Gastroesophageal sphincter (tissue), 4 donors: ENCODE data around the gene XXYLT1. TPM values are rescaled to one million over a fixed set of nuclear protein-coding genes. Genes with fewer than 3 reads are reported as not detected.
"Not testable (repeated sequence)": the region's sequence is repeated elsewhere in the genome, so short reads cannot be mapped to it uniquely, and the experiment has no call there.

ENCODE experiments used
- ATAC-seq: fragments of 150-250 bp; one replicate; pipeline ENCODE4 v1.9.1; 2016; ENCODE audit warnings: mild to moderate bottlenecking, moderate library complexity
- H3K27ac ChIP-seq, 4 donors: fragments of 200-600 bp; sonication (generic) in 3 of 4; 1 replicate in 3 of 4; 2 replicates in 1 of 4; pipeline ENCODE4 v1.5.1; 2016 to 2019
- H3K27me3 ChIP-seq: fragments of 200-600 bp; sonication (generic); one replicate; pipeline ENCODE4 v1.5.1; 2019
- H3K36me3 ChIP-seq, 2 donors: fragments of 200-600 bp; sonication (generic); one replicate each; pipeline ENCODE4 v1.5.1; 2019; ENCODE audit warnings: control low read depth in 1 of 2
- H3K4me1 ChIP-seq, 3 donors: fragments of 200-600 bp; sonication (generic); 1 replicate in 2 of 3; 2 replicates in 1 of 3; pipeline ENCODE4 v1.5.1; 2016 to 2019; ENCODE audit warnings: control low read depth in 2 of 3
- H3K4me3 ChIP-seq, 2 donors: fragments of 200-600 bp; sonication (generic); one replicate each; pipeline ENCODE4 v1.5.1; 2019; ENCODE audit warnings: mild to moderate bottlenecking in 1 of 2, moderate library complexity in 1 of 2
- H3K9me3 ChIP-seq, 3 donors: fragments of 200-600 bp; sonication (generic); one replicate each; pipeline ENCODE4 v1.5.1; 2017 to 2019; ENCODE audit warnings: control low read depth in 2 of 3
- EP300 ChIP-seq: sonication (generic); formaldehyde crosslinking; IDR thresholded peaks from one replicate; pipeline ENCODE4 v1.6.1; 2017; ENCODE audit warnings: antibody characterized with exemption, mild to moderate bottlenecking
- POLR2A ChIP-seq, 2 donors: fragments of 450-650 bp; IDR thresholded peaks; one replicate each; pipeline ENCODE4 v1.6.1; 2017; ENCODE audit warnings: antibody characterized with exemption in 2 of 2, mild to moderate bottlenecking in 2 of 2, moderate library complexity in 1 of 2
- POLR2AphosphoS5 ChIP-seq: sonication (generic); formaldehyde crosslinking; IDR thresholded peaks from one replicate; pipeline ENCODE4 v1.6.1; 2017; ENCODE audit warnings: antibody characterized with exemption
- WGBS, 2 donors: methylation state at CpG; one replicate each; pipeline ENCODE4 v1.1.5; 2018; ENCODE audit warnings: low coverage in 1 of 2; 5-methylcytosine and 5-hydroxymethylcytosine counted together
- total RNA-seq, 4 donors: library from RNA; depleted of rRNA; stranded (reverse); fragments of >200 nt; gene quantifications; one replicate each; pipeline ENCODE4 v1.1.0, GENCODE V29; 2016
- TF ChIP-seq, protein P1 (sequence below), 4 experiments: fragments of 200-600 bp in 2 of 4; fragments of 450-650 bp in 2 of 4; sonication (generic) in 1 of 4; IDR thresholded peaks; one replicate each; pipeline ENCODE4 v1.5.1; 2017 to 2019; ENCODE audit warnings: antibody characterized with exemption in 4 of 4, mild to moderate bottlenecking in 2 of 4, moderate library complexity in 2 of 4

The XXYLT1 gene
- total RNA-seq, 4 donors from 2014 or later, result 10.1 to 14.0 (median 12.5) TPM

GRCh38 chr3:195058336-195059005, 212.5 kb downstream of the XXYLT1 start:
- Histone ChIP-seq H3K27me3 (no peaks in the 10 kb centered on the region), H3K36me3 (no peaks in the 10 kb centered on the region), H3K9me3 (no peaks in the 10 kb centered on the region), H3K4me3 (no peak overlapping the region), H3K4me1 (peaks cover 0 to 12% (median 0%) of the 10 kb centered on the region in 3 donors), H3K27ac (peak overlapping the region in 1 of 4 donors; percentile 40)
- WGBS, 2 donors, result 94 to 100% methylated on average over 2 to 6 of the region's 15 CpGs
- ATAC-seq, result no peak
- no peak for TF ChIP-seq POLR2AphosphoS5

- WGBS, 2 donors, result 90% methylated on average over 4 of the region's 7 CpGs; no CpG with 5 or more reads in 1 of the 2 donors
Measured at GRCh38 chr3:195057716-195058115, 213.2 kb downstream of the XXYLT1 start.

GRCh38 chr3:195056506-195056905, 214.5 kb downstream of the XXYLT1 start:
- TF ChIP-seq, protein P1, sequence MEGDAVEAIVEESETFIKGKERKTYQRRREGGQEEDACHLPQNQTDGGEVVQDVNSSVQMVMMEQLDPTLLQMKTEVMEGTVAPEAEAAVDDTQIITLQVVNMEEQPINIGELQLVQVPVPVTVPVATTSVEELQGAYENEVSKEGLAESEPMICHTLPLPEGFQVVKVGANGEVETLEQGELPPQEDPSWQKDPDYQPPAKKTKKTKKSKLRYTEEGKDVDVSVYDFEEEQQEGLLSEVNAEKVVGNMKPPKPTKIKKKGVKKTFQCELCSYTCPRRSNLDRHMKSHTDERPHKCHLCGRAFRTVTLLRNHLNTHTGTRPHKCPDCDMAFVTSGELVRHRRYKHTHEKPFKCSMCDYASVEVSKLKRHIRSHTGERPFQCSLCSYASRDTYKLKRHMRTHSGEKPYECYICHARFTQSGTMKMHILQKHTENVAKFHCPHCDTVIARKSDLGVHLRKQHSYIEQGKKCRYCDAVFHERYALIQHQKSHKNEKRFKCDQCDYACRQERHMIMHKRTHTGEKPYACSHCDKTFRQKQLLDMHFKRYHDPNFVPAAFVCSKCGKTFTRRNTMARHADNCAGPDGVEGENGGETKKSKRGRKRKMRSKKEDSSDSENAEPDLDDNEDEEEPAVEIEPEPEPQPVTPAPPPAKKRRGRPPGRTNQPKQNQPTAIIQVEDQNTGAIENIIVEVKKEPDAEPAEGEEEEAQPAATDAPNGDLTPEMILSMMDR (IDR thresholded peaks at IDR 0.05), result no peak
- TF ChIP-seq EP300 (no peak), POLR2AphosphoS5 (no peak), POLR2A (IDR thresholded peaks at IDR 0.05) (no peak)
- 64 to 80% methylated on average over 1 to 4 of the region's 5 CpGs for WGBS, 2 donors
- peaks cover 0 to 6% (median 0%) of the 10 kb centered on the region in 3 donors for H3K9me3 ChIP-seq
- H3K27ac ChIP-seq, result no peak overlapping the region
- ATAC-seq, result no peak
- H3K27me3 ChIP-seq, result no peaks in the 10 kb centered on the region
- H3K36me3 ChIP-seq, result no peaks in the 10 kb centered on the region
- no peaks in the 10 kb centered on the region for H3K4me1 ChIP-seq
- no peak overlapping the region for H3K4me3 ChIP-seq

More at GRCh38 chr3:195057716-195058115, 213.2 kb downstream of the XXYLT1 start:
- TF ChIP-seq, protein P1 (IDR thresholded peaks at IDR 0.05), result no peak
- TF ChIP-seq POLR2A (IDR thresholded peaks at IDR 0.05), result no peak
- no peak for TF ChIP-seq POLR2AphosphoS5
- TF ChIP-seq EP300, result no peak
- no peaks in the 10 kb centered on the region for H3K36me3 ChIP-seq
- no peak for ATAC-seq
- H3K27me3 ChIP-seq, result no peaks in the 10 kb centered on the region
- H3K4me1 ChIP-seq, result peaks cover 0 to 5% (median 0%) of the 10 kb centered on the region in 3 donors
- peaks cover 0 to 6% (median 0%) of the 10 kb centered on the region in 3 donors for H3K9me3 ChIP-seq
- H3K4me3 ChIP-seq, result no peak overlapping the region
- no peak overlapping the region for H3K27ac ChIP-seq

GRCh38 chr3:195054311-195054710, 216.6 kb downstream of the XXYLT1 start:
- TF ChIP-seq POLR2A (IDR thresholded peaks at IDR 0.05) (no peak), EP300 (no peak), POLR2AphosphoS5 (no peak)
- TF ChIP-seq, protein P1 (IDR thresholded peaks at IDR 0.05), result no peak
- H3K4me1 ChIP-seq, result no peaks in the 10 kb centered on the region
- no peaks in the 10 kb centered on the region for H3K36me3 ChIP-seq
- no peaks in the 10 kb centered on the region for H3K27me3 ChIP-seq
- no peak overlapping the region for H3K27ac ChIP-seq
- H3K4me3 ChIP-seq, result no peak overlapping the region
- no peak for ATAC-seq
- H3K9me3 ChIP-seq, result peaks cover 0 to 6% (median 0%) of the 10 kb centered on the region in 3 donors
- 83 to 90% methylated on average over 2 of the region's 6 CpGs for WGBS, 2 donors

GRCh38 chr3:195052939-195053338, 218.0 kb downstream of the XXYLT1 start:
- H3K27me3 ChIP-seq, result no peaks in the 10 kb centered on the region
- WGBS, 2 donors, result 53 to 63% methylated on average over 5 to 6 of the region's 6 CpGs
- H3K4me1 ChIP-seq, result no peaks in the 10 kb centered on the region
- no peak overlapping the region for H3K4me3 ChIP-seq
- no peak overlapping the region for H3K27ac ChIP-seq
- peaks cover 0 to 6% (median 0%) of the 10 kb centered on the region in 3 donors for H3K9me3 ChIP-seq
- no peaks in the 10 kb centered on the region for H3K36me3 ChIP-seq
- TF ChIP-seq POLR2AphosphoS5, result no peak
- TF ChIP-seq, protein P1 (IDR thresholded peaks at IDR 0.05), result no peak
- TF ChIP-seq POLR2A (IDR thresholded peaks at IDR 0.05), result no peak
- no peak for TF ChIP-seq EP300
- ATAC-seq, result no peak

DNA sequence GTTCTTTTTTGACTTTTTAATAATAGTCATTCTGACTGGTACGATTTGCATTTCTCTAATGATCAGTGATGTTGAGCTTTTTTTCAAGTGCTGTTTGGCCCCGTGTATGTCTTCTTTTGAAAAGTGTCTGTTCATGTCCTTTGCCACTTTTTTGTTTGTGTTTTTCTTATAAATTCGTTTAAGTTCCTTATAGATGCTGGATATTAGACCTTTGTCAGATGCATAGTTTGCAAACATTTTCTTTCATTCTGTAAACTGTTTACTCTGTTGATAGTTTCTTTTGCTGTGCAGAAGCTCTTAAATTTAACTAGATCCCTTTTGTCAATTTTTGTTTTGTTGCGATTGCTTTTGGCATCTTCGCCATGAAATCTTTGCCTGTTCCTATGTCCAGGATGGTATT, 220.7 kb downstream of the XXYLT1 start:
- not testable (repeated sequence) for H3K27ac ChIP-seq, H3K27me3 ChIP-seq, ATAC-seq, H3K9me3 ChIP-seq, H3K4me3 ChIP-seq, H3K4me1 ChIP-seq, H3K36me3 ChIP-seq
- WGBS, 2 donors, result 79 to 83% methylated on average over 4 to 5 of the region's 5 CpGs
